ENCODE measurements around the gene PRPF8.

PRPF8 gene

GRCh38 chr17:1616101-1616500 lies 68.6 kb downstream of the PRPF8 start:
- Histone ChIP-seq H3K4me1 (ENCODE audit: low read length) (no peaks in the 10 kb centered on the region), H3K4me3 (ENCODE audit: low read length) (no peak overlapping the region), H3K9ac (ENCODE audit: low read length) (no peak overlapping the region), H3K79me2 (ENCODE audit: low read length) (no peaks in the 10 kb centered on the region), H3K36me3 (replicated peaks; ENCODE audit: low read depth, low read length) (no peaks in the 10 kb centered on the region), H3K9me3 (ENCODE audit: insufficient read depth, low read length) (no peaks in the 10 kb centered on the region), H2AFZ (ENCODE audit: low read depth, low read length) (no peak overlapping the region), H3K4me2 (ENCODE audit: low read length) (no peak overlapping the region), H3K27ac (ENCODE audit: low read length) (no peak overlapping the region), H3K27me3 (ENCODE audit: low read depth, low read length) (no peaks in the 10 kb centered on the region), H4K20me1 (ENCODE audit: insufficient read depth, low read length) (no peaks in the 10 kb centered on the region)
- TF ChIP-seq, protein P1, sequence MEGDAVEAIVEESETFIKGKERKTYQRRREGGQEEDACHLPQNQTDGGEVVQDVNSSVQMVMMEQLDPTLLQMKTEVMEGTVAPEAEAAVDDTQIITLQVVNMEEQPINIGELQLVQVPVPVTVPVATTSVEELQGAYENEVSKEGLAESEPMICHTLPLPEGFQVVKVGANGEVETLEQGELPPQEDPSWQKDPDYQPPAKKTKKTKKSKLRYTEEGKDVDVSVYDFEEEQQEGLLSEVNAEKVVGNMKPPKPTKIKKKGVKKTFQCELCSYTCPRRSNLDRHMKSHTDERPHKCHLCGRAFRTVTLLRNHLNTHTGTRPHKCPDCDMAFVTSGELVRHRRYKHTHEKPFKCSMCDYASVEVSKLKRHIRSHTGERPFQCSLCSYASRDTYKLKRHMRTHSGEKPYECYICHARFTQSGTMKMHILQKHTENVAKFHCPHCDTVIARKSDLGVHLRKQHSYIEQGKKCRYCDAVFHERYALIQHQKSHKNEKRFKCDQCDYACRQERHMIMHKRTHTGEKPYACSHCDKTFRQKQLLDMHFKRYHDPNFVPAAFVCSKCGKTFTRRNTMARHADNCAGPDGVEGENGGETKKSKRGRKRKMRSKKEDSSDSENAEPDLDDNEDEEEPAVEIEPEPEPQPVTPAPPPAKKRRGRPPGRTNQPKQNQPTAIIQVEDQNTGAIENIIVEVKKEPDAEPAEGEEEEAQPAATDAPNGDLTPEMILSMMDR (IDR thresholded peaks at IDR 0.05; ENCODE audit: low read depth, low read length) = no peak
- TF ChIP-seq EZH2phosphoT487 (IDR thresholded peaks at IDR 0.05; ENCODE audit: low read depth) = no peak

GRCh38 chr17:1612400-1612799 lies 72.3 kb downstream of the PRPF8 start:
- TF ChIP-seq, protein P1 (IDR thresholded peaks at IDR 0.05; ENCODE audit: low read depth, low read length) = no peak
- TF ChIP-seq EZH2phosphoT487 (IDR thresholded peaks at IDR 0.05; ENCODE audit: low read depth) = no peak
- H3K9me3 ChIP-seq (ENCODE audit: insufficient read depth, low read length) = no peaks in the 10 kb centered on the region
- H3K36me3 ChIP-seq (replicated peaks; ENCODE audit: low read depth, low read length) = no peaks in the 10 kb centered on the region
- H3K4me3 ChIP-seq (ENCODE audit: low read length) = no peak overlapping the region
- H3K4me1 ChIP-seq (ENCODE audit: low read length) = peaks cover 9% of the 10 kb centered on the region
- no peaks in the 10 kb centered on the region for H3K27me3 ChIP-seq (ENCODE audit: low read depth, low read length)
- no peaks in the 10 kb centered on the region for H3K79me2 ChIP-seq (ENCODE audit: low read length)
- H3K27ac ChIP-seq (ENCODE audit: low read length) = no peak overlapping the region
- no peak overlapping the region for H3K9ac ChIP-seq (ENCODE audit: low read length)
- H3K4me2 ChIP-seq (ENCODE audit: low read length) = no peak overlapping the region
- no peaks in the 10 kb centered on the region for H4K20me1 ChIP-seq (ENCODE audit: insufficient read depth, low read length)
- H2AFZ ChIP-seq (ENCODE audit: low read depth, low read length) = no peak overlapping the region

DNA sequence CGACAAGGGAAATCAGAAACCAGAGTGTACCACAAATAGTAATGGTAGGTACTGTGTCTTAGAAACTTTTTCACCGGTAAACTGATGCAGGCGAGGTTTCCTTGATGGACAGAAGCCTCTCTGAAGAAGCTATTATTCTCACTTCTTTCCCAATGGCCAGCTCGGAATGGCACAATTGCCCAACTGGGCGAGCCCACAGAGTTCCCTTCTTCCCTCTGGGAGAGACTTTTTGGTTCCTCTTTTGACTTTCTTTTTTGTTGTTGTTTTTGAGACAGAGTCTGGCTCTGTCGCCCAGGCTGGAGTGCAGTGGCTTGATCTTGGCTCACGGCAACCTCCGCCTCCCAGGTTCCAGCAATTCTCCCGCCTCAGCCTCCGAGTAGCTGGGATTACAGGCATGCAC lies 73.0 kb downstream of the PRPF8 start:
- Histone ChIP-seq H3K36me3 (replicated peaks; ENCODE audit: low read depth, low read length) (no peaks in the 10 kb centered on the region), H3K4me3 (ENCODE audit: low read length) (no peak overlapping the region), H3K79me2 (ENCODE audit: low read length) (no peaks in the 10 kb centered on the region), H2AFZ (ENCODE audit: low read depth, low read length) (no peak overlapping the region), H3K27ac (ENCODE audit: low read length) (no peak overlapping the region), H3K9ac (ENCODE audit: low read length) (no peak overlapping the region), H3K4me2 (ENCODE audit: low read length) (no peak overlapping the region), H3K4me1 (ENCODE audit: low read length) (peaks cover 16% of the 10 kb centered on the region), H4K20me1 (ENCODE audit: insufficient read depth, low read length) (no peaks in the 10 kb centered on the region), H3K9me3 (ENCODE audit: insufficient read depth, low read length) (no peaks in the 10 kb centered on the region), H3K27me3 (ENCODE audit: low read depth, low read length) (no peaks in the 10 kb centered on the region)
- TF ChIP-seq, protein P1 (IDR thresholded peaks at IDR 0.05; ENCODE audit: low read depth, low read length) = no peak
- no peak for TF ChIP-seq EZH2phosphoT487 (IDR thresholded peaks at IDR 0.05; ENCODE audit: low read depth)

- TF ChIP-seq, protein P1 (IDR thresholded peaks at IDR 0.05; ENCODE audit: low read depth, low read length) = no peak
- no peak for TF ChIP-seq EZH2phosphoT487 (IDR thresholded peaks at IDR 0.05; ENCODE audit: low read depth)
- H3K27ac ChIP-seq (ENCODE audit: low read length) = no peak overlapping the region
- no peak overlapping the region for H3K9ac ChIP-seq (ENCODE audit: low read length)
- no peak overlapping the region for H3K4me3 ChIP-seq (ENCODE audit: low read length)
- no peaks in the 10 kb centered on the region for H3K27me3 ChIP-seq (ENCODE audit: low read depth, low read length)
- H2AFZ ChIP-seq (ENCODE audit: low read depth, low read length) = no peak overlapping the region
- H3K9me3 ChIP-seq (ENCODE audit: insufficient read depth, low read length) = no peaks in the 10 kb centered on the region
- H3K4me1 ChIP-seq (ENCODE audit: low read length) = peaks cover 27% of the 10 kb centered on the region
- no peaks in the 10 kb centered on the region for H3K79me2 ChIP-seq (ENCODE audit: low read length)
- H3K36me3 ChIP-seq (replicated peaks; ENCODE audit: low read depth, low read length) = no peaks in the 10 kb centered on the region
- no peak overlapping the region for H3K4me2 ChIP-seq (ENCODE audit: low read length)
- H4K20me1 ChIP-seq (ENCODE audit: insufficient read depth, low read length) = no peaks in the 10 kb centered on the region
These were observed 76.0 kb downstream of the PRPF8 start for GRCh38 chr17:1608676-1609075.

Measured in OCI-LY3 (cell line).